ENCODE data around the gene TBC1D16.
"Not testable (repeated sequence)": the region's sequence is repeated elsewhere in the genome, so short reads cannot be mapped to it uniquely, and the experiment has no call there.

GRCh38 chr17:79893457-79893856 is 142.2 kb downstream of the TBC1D16 start:
- TF ChIP-seq EZH2 (IDR thresholded peaks at IDR 0.05; ENCODE audit: borderline replicate concordance, insufficient read depth, low read depth, low read length, poor library complexity, severe bottlenecking); CTCF (IDR thresholded peaks at IDR 0.05): not testable (repeated sequence)

All from B cell (primary cell).